Motor neuron (in vitro differentiated cells): ENCODE data around the gene HBG1. TPM values are rescaled to one million over a fixed set of nuclear protein-coding genes. Genes with fewer than 3 reads are reported as not detected.
"Not testable (repeated sequence)": the region's sequence is repeated elsewhere in the genome, so short reads cannot be mapped to it uniquely, and the experiment has no call there.

ENCODE experiments used
- ATAC-seq, 8 experiments: fragments of 200-7000 bp; cut with Tn5 transposase; replicated peaks in 6 of 8; 2 replicates each; pipeline ENCODE4 v1.8.0; 2021; ENCODE audit warnings: mild to moderate bottlenecking in 8 of 8, moderate library complexity in 8 of 8
- H3K27ac ChIP-seq, 2 donors: fragments of 250-450 bp; sonication (Bioruptor Pico); 2 replicates each; pipeline ENCODE4 v1.9.0; 2021; ENCODE audit warnings: antibody characterized with exemption in 2 of 2, mild to moderate bottlenecking in 2 of 2, moderate library complexity in 1 of 2
- H3K4me1 ChIP-seq, 2 donors: fragments of 250-450 bp; sonication (Bioruptor Pico); replicated peaks in 1 of 2; 2 replicates each; pipeline ENCODE4 v1.6.1; 2021; ENCODE audit warnings: antibody characterized with exemption in 2 of 2, mild to moderate bottlenecking in 2 of 2, moderate library complexity in 1 of 2
- H3K4me3 ChIP-seq, 5 donors: fragments of 250-450 bp; sonication (Bioruptor Pico); 2 replicates each; pipeline ENCODE4 v1.9.0; 2021; ENCODE audit warnings: antibody characterized with exemption in 5 of 5, mild to moderate bottlenecking in 5 of 5, moderate library complexity in 4 of 5
- WGBS, 10 experiments: fragments of 450-650 bp; shearing (Covaris generic); methylation state at CpG; one replicate each; pipeline ENCODE4 v1.0.0; 2022; 5-methylcytosine and 5-hydroxymethylcytosine counted together
- in situ Hi-C, 9 experiments: fragments of 400-800 bp; cut with MboI; loops; one replicate each; pipeline ENCODE4 v1.15.0; 2021; ENCODE audit warnings: low sequenced_read_pairs in 9 of 9, low pct_unique_long_range_greater_than_20kb in 2 of 9; ENCODE audit not compliant: unreplicated experiment in 9 of 9
- total RNA-seq, 8 experiments: library from RNA; unstranded; fragments of 300-600 nt; gene quantifications; 2 replicates each; pipeline versions ENCODE4 v1.2.3 to v1.2.4, GENCODE V29; 2022

The HBG1 gene
- total RNA-seq, 8 experiments from 2014 or later, result 0.25 TPM; not detected in 7

- 33 to 100% (median 70%) methylated on average over 2 to 4 of the region's 4 CpGs; no CpG with 5 or more reads in 2 of the 10 experiments for WGBS, 10 experiments
- in situ Hi-C loops, result no loop called here
- H3K4me3 ChIP-seq, result no peak overlapping the region
- no peak for ATAC-seq
- H3K27ac ChIP-seq, result no peak overlapping the region
- no peaks in the 10 kb centered on the region for H3K4me1 ChIP-seq
Measured at GRCh38 chr11:5272395-5273017, 22.8 kb upstream of the HBG1 start.

GRCh38 chr11:5269715-5270147 is 20.1 kb upstream of the HBG1 start, which contains the start of gene HBE1:
HBE1 (minus strand) TSS chr11:5269945; CDS start chr11:5269890, 55 bp downstream.
- H3K4me1 ChIP-seq, result no peaks in the 10 kb centered on the region
- no peak within 1 kb of the TSS for H3K27ac ChIP-seq
- ATAC-seq, result no peak
- in situ Hi-C loops, result no loop called here
- H3K4me3 ChIP-seq, result no peak within 1 kb of the TSS
- WGBS, 10 experiments, result 0 to 82% (median 58%) methylated on average over 1 to 4 of the region's 4 CpGs

GRCh38 chr11:5267033-5267563 is 17.4 kb upstream of the HBG1 start:
- Histone ChIP-seq H3K4me1 (no peaks in the 10 kb centered on the region), H3K4me3 (no peak overlapping the region), H3K27ac (no peak overlapping the region)
- in situ Hi-C loops, result no loop called here
- ATAC-seq, result no peak
- WGBS, 10 experiments, result 57 to 100% (median 80%) methylated on average over 1 to 2 of the region's 2 CpGs; no CpG with 5 or more reads in 1 of the 10 experiments

- in situ Hi-C loops, result no loop called here
- H3K4me3 ChIP-seq, result no peak overlapping the region
- ATAC-seq, result no peak
- no peaks in the 10 kb centered on the region for H3K4me1 ChIP-seq
- H3K27ac ChIP-seq, result no peak overlapping the region
Measured at GRCh38 chr11:5266609-5267008, 17.0 kb upstream of the HBG1 start.

- in situ Hi-C loops, result no loop called here
- H3K4me3 ChIP-seq, result no peak overlapping the region
- no peak overlapping the region for H3K27ac ChIP-seq
- no peaks in the 10 kb centered on the region for H3K4me1 ChIP-seq
- WGBS, 10 experiments, result 0 to 44% (median 31%) methylated on average over 1 to 2 of the region's 2 CpGs; no CpG with 5 or more reads in 1 of the 10 experiments
- ATAC-seq, result no peak
Measured at GRCh38 chr11:5265832-5266231, 16.2 kb upstream of the HBG1 start.

- H3K4me3 ChIP-seq, result no peak overlapping the region
- in situ Hi-C loops, result no loop called here
- H3K27ac ChIP-seq, result no peak overlapping the region
- WGBS, 10 experiments, result 0 to 100% (median 59%) methylated on average over 1 to 6 of the region's 7 CpGs; no CpG with 5 or more reads in 2 of the 10 experiments
- ATAC-seq, result peak in 2 of 8 experiments; percentile 32 to 54
- no peaks in the 10 kb centered on the region for H3K4me1 ChIP-seq
Measured at GRCh38 chr11:5258543-5259262, 9.0 kb upstream of the HBG1 start.

GRCh38 chr11:5257296-5257695 is 7.6 kb upstream of the HBG1 start:
- H3K4me3 ChIP-seq, result no peak overlapping the region
- in situ Hi-C loops, result no loop called here
- ATAC-seq, result no peak
- 0 to 37% (median 8%) methylated on average over 1 to 2 of the region's 2 CpGs for WGBS, 10 experiments
- no peak overlapping the region for H3K27ac ChIP-seq
- H3K4me1 ChIP-seq, result no peaks in the 10 kb centered on the region

- H3K4me1 ChIP-seq, H3K4me3 ChIP-seq, H3K27ac ChIP-seq, in situ Hi-C loops, ATAC-seq: not testable (repeated sequence)
- 24 to 100% (median 68%) methylated on average over 1 to 3 of the region's 9 CpGs for WGBS, 10 experiments
Measured at GRCh38 chr11:5254646-5255413, 5.2 kb upstream of the HBG1 start, which contains the start of gene HBG2. HBG2 (minus strand) TSS chr11:5254781; CDS start chr11:5254728, 53 bp downstream.

- ATAC-seq, H3K4me1 ChIP-seq, H3K4me3 ChIP-seq, in situ Hi-C loops, H3K27ac ChIP-seq: not testable (repeated sequence)
- WGBS, 10 experiments, result 17 to 75% (median 61%) methylated on average over 1 to 2 of the region's 2 CpGs; no CpG with 5 or more reads in 6 of the 10 experiments
Measured at GRCh38 chr11:5254023-5254422, 4.4 kb upstream of the HBG1 start.

GRCh38 chr11:5253440-5253839 is 3.8 kb upstream of the HBG1 start:
- H3K4me1 ChIP-seq, H3K27ac ChIP-seq, in situ Hi-C loops, H3K4me3 ChIP-seq, ATAC-seq: not testable (repeated sequence)
- WGBS, 10 experiments, result no CpG with 5 or more reads among the region's 5 CpGs

GRCh38 chr11:5252919-5253265 is 3.2 kb upstream of the HBG1 start:
- Histone ChIP-seq H3K4me3 (no peak overlapping the region), H3K4me1 (no peaks in the 10 kb centered on the region), H3K27ac (no peak overlapping the region)
- whole genome bisulfite sequencing, 10 experiments, result 0 to 100% (median 71%) methylated on average over 1 of the region's 1 CpG; no CpG with 5 or more reads in 5 of the 10 experiments
- in situ Hi-C loops, result no loop called here
- ATAC-seq, result no peak

- H3K27ac ChIP-seq, result no peak overlapping the region
- WGBS, 10 experiments, result 7 to 94% (median 74%) methylated on average over 1 to 8 of the region's 9 CpGs; no CpG with 5 or more reads in 1 of the 10 experiments
- no peaks in the 10 kb centered on the region for H3K4me1 ChIP-seq
- H3K4me3 ChIP-seq, result no peak overlapping the region
- ATAC-seq, result no peak
- in situ Hi-C loops, result no loop called here
Measured at GRCh38 chr11:5252192-5252918, 2.7 kb upstream of the HBG1 start.
